Esophagus squamous epithelium (tissue), 5 donors: Measurements from ENCODE around the gene MAOB. TPM values are rescaled to one million over a fixed set of nuclear protein-coding genes. Genes with fewer than 3 reads are reported as not detected.

Experiments
- DNase-seq: peaks from one replicate; lab custom pipeline; 2025; lab: John Stamatoyannopoulos, UW
- H3K27ac ChIP-seq, 4 donors: fragments of 200-600 bp; sonication (generic); one replicate each; pipeline ENCODE4 v1.5.1; 2016 to 2019; ENCODE audit warnings: mild to moderate bottlenecking in 1 of 4
- H3K27me3 ChIP-seq, 4 donors: fragments of 200-600 bp; sonication (generic); 1 replicate in 3 of 4; 2 replicates in 1 of 4; pipeline versions ENCODE4 v1.5.1 to v1.6.0; 2017 to 2021; ENCODE audit warnings: antibody characterized with exemption in 1 of 4
- H3K36me3 ChIP-seq, 3 donors: fragments of 200-600 bp; sonication (generic); one replicate each; pipeline ENCODE4 v1.5.1; 2016 to 2019
- H3K4me1 ChIP-seq, 3 donors: fragments of 200-600 bp; sonication (generic); one replicate each; pipeline ENCODE4 v1.5.1; 2017 to 2019
- H3K4me3 ChIP-seq, 4 donors: fragments of 200-600 bp; sonication (generic); 1 replicate in 3 of 4; 2 replicates in 1 of 4; pipeline ENCODE4 v1.5.1; 2016 to 2019; ENCODE audit warnings: mild to moderate bottlenecking in 2 of 4, moderate library complexity in 1 of 4
- H3K9me3 ChIP-seq, 3 donors: fragments of 200-600 bp; sonication (generic); one replicate each; pipeline ENCODE4 v1.5.1; 2016 to 2019
- POLR2A ChIP-seq, 4 donors: fragments of 450-650 bp; IDR thresholded peaks; one replicate each; pipeline ENCODE4 v1.6.1; 2017; ENCODE audit warnings: antibody characterized with exemption in 4 of 4, mild to moderate bottlenecking in 4 of 4, moderate library complexity in 3 of 4
- WGBS, 2 donors: methylation state at CpG; one replicate each; pipeline ENCODE4 v1.1.5; 2018; 5-methylcytosine and 5-hydroxymethylcytosine counted together
- intact Hi-C: fragments of 100-400 bp; cut with DNase I; formaldehyde crosslinking; loops from one replicate; pipeline ENCODE4 v1.15.0; 2022
- total RNA-seq, 4 donors: library from RNA; depleted of rRNA; stranded (reverse); fragments of >200 nt; gene quantifications; one replicate each; pipeline ENCODE4 v1.1.0, GENCODE V29; 2016
- TF ChIP-seq, protein P1 (sequence below), 6 experiments: fragments of 450-650 bp in 4 of 6; fragments of 200-600 bp in 2 of 6; sonication (generic) in 2 of 6; IDR thresholded peaks; one replicate each; pipeline ENCODE4 v1.5.1; 2016 to 2019; ENCODE audit warnings: antibody characterized with exemption in 6 of 6, mild to moderate bottlenecking in 4 of 6, moderate library complexity in 4 of 6
- donor health status: DM: yes; HTN: yes; CAD: no.

MAOB gene
- total RNA-seq, 4 donors from 2014 or later, result 2.3 to 9.9 (median 3.6) TPM

- 70 to 94% methylated on average over 1 of the region's 1 CpG for WGBS, 2 donors
- Histone ChIP-seq H3K4me3 (no peak overlapping the region), H3K27ac (no peak overlapping the region), H3K9me3 (no peaks in the 10 kb centered on the region), H3K4me1 (no peaks in the 10 kb centered on the region), H3K36me3 (peaks cover 0 to 98% (median 0%) of the 10 kb centered on the region in 3 donors), H3K27me3 (no peaks in the 10 kb centered on the region)
- intact Hi-C loops, result no loop called here
- TF ChIP-seq, protein P1, sequence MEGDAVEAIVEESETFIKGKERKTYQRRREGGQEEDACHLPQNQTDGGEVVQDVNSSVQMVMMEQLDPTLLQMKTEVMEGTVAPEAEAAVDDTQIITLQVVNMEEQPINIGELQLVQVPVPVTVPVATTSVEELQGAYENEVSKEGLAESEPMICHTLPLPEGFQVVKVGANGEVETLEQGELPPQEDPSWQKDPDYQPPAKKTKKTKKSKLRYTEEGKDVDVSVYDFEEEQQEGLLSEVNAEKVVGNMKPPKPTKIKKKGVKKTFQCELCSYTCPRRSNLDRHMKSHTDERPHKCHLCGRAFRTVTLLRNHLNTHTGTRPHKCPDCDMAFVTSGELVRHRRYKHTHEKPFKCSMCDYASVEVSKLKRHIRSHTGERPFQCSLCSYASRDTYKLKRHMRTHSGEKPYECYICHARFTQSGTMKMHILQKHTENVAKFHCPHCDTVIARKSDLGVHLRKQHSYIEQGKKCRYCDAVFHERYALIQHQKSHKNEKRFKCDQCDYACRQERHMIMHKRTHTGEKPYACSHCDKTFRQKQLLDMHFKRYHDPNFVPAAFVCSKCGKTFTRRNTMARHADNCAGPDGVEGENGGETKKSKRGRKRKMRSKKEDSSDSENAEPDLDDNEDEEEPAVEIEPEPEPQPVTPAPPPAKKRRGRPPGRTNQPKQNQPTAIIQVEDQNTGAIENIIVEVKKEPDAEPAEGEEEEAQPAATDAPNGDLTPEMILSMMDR (IDR thresholded peaks at IDR 0.05), result no peak
- TF ChIP-seq POLR2A (IDR thresholded peaks at IDR 0.05), result no peak
- DNase-seq, result no peak
Measured at GRCh38 chrX:43716696-43717095, 165.6 kb downstream of the MAOB start.

Other genes starting within 250 kb of the MAOB start
- 100 to 1,000 TPM in 2 of 4 donors, 10 to 100 TPM in 2; 70.3 to 183 (median 128) TPM for gene MAOA, start 226.2 kb downstream of the MAOB start, total RNA-seq
- not detected for gene NDP, start 90.9 kb upstream of the MAOB start, total RNA-seq